ENCODE measurements around the gene PPP4R3C.

The PPP4R3C gene

DNA sequence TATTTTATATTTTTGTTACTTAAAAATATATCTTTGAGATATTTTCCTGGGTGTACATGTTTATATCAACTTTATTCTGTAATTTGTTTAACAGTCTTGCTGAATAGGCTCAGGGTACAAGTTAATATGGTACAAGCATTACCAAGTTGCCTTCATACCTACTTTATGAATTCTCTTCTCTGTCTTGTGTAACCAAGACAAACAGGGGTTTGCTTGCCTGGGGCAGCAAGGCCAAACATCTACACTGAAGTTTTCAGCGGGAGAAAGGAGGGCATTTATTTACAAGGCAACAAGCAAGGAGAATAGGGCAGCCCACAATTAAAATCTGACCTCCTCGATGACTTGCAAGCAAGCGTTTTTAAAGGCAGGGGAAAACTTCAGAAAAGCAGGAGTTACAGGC is 24.2 kb downstream of the PPP4R3C start:
- TF ChIP-seq, protein P1, sequence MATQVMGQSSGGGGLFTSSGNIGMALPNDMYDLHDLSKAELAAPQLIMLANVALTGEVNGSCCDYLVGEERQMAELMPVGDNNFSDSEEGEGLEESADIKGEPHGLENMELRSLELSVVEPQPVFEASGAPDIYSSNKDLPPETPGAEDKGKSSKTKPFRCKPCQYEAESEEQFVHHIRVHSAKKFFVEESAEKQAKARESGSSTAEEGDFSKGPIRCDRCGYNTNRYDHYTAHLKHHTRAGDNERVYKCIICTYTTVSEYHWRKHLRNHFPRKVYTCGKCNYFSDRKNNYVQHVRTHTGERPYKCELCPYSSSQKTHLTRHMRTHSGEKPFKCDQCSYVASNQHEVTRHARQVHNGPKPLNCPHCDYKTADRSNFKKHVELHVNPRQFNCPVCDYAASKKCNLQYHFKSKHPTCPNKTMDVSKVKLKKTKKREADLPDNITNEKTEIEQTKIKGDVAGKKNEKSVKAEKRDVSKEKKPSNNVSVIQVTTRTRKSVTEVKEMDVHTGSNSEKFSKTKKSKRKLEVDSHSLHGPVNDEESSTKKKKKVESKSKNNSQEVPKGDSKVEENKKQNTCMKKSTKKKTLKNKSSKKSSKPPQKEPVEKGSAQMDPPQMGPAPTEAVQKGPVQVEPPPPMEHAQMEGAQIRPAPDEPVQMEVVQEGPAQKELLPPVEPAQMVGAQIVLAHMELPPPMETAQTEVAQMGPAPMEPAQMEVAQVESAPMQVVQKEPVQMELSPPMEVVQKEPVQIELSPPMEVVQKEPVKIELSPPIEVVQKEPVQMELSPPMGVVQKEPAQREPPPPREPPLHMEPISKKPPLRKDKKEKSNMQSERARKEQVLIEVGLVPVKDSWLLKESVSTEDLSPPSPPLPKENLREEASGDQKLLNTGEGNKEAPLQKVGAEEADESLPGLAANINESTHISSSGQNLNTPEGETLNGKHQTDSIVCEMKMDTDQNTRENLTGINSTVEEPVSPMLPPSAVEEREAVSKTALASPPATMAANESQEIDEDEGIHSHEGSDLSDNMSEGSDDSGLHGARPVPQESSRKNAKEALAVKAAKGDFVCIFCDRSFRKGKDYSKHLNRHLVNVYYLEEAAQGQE (IDR thresholded peaks at IDR 0.05; ENCODE audit: insufficient read depth in 1 of 2, low read depth in 2 of 2, low read length in 2 of 2), result no peak
- TF ChIP-seq POLR2AphosphoS5 (IDR thresholded peaks at IDR 0.05; ENCODE audit: low read depth, low read length) (no peak), TAF1 (IDR thresholded peaks at IDR 0.05; ENCODE audit: borderline replicate concordance, insufficient read depth, low read length) (no peak), SIN3A (IDR thresholded peaks at IDR 0.05; ENCODE audit: borderline replicate concordance, insufficient read depth, low read length) (no peak), FOXP2 (optimal IDR thresholded peaks at IDR 0.05; ENCODE audit: borderline replicate concordance, extremely low read depth, extremely low read length, insufficient read depth) (no peak)

DNA sequence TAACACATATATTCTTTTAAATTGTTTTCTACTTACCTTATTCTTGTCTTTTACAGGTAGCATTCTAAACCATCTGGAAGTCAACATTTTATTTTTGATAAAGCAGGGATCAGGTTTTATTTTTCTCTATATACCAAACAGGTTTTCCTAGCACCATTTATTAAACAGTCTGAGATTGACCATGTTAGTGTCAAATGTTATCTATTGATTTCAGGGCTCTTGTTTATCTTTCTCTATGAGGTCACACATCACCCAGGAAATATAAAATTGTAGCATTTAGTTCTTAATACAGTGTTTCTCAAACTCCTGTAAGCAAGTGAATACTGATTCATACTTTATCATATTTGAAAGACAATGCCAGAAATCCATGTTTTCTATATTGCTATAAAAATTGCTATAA is 28.1 kb downstream of the PPP4R3C start:
- TF ChIP-seq, protein P1 (IDR thresholded peaks at IDR 0.05; ENCODE audit: insufficient read depth in 1 of 2, low read depth in 2 of 2, low read length in 2 of 2), result no peak
- no peak for TF ChIP-seq TAF1 (IDR thresholded peaks at IDR 0.05; ENCODE audit: borderline replicate concordance, insufficient read depth, low read length)
- no peak for TF ChIP-seq POLR2AphosphoS5 (IDR thresholded peaks at IDR 0.05; ENCODE audit: low read depth, low read length)
- TF ChIP-seq FOXP2 (optimal IDR thresholded peaks at IDR 0.05; ENCODE audit: borderline replicate concordance, extremely low read depth, extremely low read length, insufficient read depth), result no peak
- TF ChIP-seq SIN3A (IDR thresholded peaks at IDR 0.05; ENCODE audit: borderline replicate concordance, insufficient read depth, low read length), result no peak
